ENCODE data around the gene GRIK3.
A peak's percentile ranks its signal among the peaks of the same experiment; 100 is the strongest.

The GRIK3 gene

GRCh38 chr1:36807262-36807661 lies 227.1 kb downstream of the GRIK3 start:
- peak; percentile 46 for DNase-seq

GRCh38 chr1:36805979-36806640 lies 228.2 kb downstream of the GRIK3 start:
- DNase-seq, result no peak

GRCh38 chr1:36804669-36805314 lies 229.5 kb downstream of the GRIK3 start:
- DNase-seq, result no peak

GRCh38 chr1:36803868-36804570 lies 230.3 kb downstream of the GRIK3 start:
- no peak for DNase-seq

GRCh38 chr1:36802018-36802417 lies 232.3 kb downstream of the GRIK3 start:
- DNase-seq, result no peak

DNA sequence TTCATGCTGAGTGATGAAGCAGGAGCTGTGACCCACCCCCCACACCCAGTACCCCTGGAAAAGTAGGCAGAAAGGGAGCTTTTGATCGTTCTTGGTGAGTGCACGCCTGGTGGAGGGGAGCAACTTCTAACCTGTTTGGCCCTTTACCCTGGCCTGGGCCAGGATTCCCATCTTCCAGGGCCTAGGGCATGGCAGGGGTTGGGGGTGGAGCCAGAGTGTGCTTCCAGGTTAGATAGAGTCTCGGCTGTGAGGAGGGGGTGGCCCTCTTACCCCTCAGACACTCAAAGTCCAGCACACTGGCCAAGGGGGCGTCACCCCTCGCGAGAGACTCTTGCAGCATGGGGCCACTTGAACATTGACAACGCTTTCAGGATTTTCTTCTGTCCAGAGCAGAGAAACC lies 236.6 kb downstream of the GRIK3 start:
- no peak for DNase-seq

GRCh38 chr1:36796733-36797132 lies 237.6 kb downstream of the GRIK3 start:
- no peak for DNase-seq

DNA sequence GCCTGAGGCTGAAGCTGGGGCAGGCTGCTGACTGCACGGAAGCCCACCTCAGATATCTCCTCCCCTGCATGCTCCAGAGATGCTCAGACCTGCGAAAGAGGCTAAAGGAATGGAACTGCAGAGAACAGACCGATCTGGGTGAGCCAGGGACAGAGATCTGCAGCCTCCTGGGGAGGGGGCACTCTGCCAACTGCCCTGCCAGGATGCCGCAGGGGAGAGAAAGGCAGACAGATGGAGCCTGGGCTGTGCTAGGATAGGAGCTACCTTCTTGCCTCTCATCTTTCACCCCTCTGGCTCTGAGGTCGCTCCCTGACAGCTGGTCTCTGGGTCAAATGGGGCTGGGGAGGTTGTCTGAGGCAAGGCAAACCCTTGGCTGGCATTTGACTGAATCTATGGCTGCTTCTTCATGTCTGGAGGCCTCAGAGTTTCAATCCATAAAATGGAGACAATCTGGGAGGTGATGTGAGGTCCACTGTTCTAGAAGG lies 238.2 kb downstream of the GRIK3 start:
- no peak for DNase-seq

DNA sequence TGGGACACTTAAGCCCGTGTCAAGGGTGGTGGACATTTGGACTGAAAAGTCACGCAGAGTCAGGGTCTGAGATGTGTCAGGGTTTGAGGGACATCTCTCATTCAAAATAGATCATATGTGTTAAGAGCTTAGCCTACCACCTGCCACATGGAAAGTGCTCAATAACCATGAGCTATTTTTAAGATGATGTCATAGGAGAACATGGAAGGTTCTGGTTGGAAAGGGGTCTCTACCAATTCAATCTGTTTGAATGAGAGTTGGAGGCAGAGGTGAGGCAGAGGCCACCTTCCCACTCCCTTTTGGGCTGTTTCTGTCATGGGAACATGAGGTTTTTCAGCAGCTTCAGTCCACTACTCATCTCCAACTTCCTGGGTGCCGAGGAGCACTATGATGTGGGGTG lies 239.9 kb downstream of the GRIK3 start:
- DNase-seq, result no peak

DNA sequence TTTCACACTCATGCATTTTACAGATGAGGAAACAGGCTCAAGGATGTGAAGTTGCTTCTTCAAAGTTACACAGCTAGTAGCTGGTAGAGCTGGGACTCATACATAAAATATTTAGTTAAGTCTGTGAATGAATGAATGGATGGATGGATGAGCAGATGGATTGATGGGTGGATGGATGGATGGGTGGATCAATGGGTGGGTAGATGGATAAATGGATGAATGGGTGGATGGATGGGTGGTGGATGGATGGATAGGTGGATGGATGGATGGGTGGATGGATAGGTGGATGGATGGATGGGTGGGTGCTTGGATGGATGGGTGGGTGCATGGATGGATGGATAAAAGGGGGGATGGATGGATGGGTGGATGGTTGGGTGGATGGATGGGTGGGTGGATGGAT lies 240.9 kb downstream of the GRIK3 start:
- no peak for DNase-seq

GRCh38 chr1:36792292-36792691 lies 242.0 kb downstream of the GRIK3 start:
- DNase-seq, result no peak

- no peak for DNase-seq
Observed at GRCh38 chr1:36790191-36790590, 244.1 kb downstream of the GRIK3 start.

GRCh38 chr1:36789535-36789934 lies 244.8 kb downstream of the GRIK3 start:
- DNase-seq, result no peak

DNA sequence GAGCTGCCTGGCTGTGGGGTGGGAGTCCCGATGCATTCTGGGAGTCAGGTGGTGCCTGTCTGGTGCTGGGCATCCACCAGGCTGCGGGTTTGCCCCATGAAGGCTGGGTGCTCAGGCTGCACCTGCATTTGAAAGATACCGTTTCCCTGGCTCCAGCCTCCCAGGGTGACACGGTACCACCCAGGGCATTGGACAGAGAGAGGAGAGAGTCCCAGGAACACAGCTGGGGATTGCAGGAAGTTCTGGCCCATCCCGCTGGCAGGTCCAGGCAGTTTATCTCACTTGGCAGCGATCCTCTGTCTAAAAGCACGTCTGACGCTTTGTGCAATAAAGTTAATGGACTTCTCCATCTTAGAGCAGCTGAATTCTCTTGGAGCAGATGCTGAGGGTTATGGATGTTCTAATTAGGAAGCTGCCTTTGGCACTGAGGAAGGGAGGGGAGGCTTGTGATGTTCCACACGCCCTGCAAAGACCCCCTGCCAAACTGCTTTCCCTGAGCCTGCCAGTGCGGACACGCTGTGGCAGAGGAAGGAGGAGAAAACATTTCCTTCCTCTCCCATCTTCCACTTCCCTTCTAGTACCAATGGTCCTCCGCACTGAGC lies 246.9 kb downstream of the GRIK3 start:
- DNase-seq, result no peak

DNA sequence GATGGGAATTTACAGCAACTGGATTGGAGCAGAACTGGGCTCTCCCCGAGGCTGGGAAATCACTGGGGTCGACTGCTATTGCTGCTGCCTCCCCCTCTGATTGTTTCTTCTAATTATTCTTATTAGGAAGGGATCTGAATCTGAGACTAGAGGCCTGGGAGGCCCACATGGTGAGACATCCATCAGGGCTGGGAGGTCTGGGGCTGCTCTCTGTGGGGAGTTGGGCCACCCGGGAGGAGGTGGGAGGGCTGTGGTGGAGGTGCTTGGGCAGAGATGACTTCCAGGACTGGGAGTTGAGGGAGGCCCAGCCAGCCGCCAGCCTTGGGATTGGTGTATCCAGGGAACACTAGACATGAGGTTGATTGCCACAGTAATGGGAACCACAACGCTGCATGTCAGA lies 247.9 kb downstream of the GRIK3 start:
- no peak for DNase-seq

DNA sequence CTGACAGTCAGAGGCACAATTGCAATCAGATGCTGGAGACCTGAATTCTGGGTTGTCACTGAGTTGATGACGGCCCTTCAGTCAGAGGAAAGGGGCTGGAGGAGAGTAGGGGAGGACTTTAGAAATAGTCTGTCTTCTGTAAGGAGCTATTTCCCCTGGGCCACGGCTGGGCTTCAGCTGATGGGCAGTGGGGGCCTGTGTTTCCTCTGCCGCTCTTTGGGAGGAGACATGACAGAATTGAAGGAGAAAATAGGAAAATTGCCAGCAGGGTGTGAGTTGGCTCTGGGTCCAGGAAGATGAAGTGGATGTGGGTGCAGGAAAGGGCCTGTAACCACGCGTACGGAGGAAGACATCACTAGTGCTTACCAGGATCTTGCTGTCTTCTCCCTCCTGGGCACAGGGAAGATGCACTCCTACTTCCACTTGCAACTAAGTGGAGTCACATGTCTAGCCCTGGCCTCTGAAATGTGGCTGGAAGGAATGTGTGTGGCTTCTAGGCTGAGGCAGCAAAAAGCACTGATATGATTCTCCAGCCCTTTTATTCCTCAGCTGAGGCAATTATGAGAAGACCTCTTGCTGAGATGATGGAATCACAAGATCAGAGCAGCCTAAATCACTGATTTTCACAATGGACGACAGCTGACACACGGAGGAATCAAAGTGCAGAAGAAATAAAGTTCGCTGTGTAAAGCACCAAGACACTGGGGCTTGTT lies 250.0 kb downstream of the GRIK3 start:
- no peak for DNase-seq

DNA sequence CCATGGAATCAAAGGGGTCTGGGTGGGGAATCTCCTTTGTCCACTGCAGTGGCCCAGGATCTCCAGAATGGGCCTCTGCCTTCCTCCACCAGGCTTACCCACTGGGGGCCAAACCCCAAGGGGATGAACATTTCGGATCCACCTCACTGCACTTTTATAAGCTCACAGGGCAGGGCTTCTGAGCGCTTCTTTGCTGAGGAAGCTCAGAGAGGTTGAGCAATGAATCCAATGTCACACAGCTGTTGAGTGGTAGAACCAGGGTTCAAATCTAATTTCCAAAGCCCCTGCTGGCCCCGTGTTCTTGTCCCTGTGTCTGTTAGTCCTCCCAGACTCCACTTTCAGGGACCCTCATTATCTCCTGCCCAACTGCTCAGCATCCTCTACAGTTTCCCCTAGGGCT lies 250.8 kb downstream of the GRIK3 start:
- DNase-seq, result no peak

DNA sequence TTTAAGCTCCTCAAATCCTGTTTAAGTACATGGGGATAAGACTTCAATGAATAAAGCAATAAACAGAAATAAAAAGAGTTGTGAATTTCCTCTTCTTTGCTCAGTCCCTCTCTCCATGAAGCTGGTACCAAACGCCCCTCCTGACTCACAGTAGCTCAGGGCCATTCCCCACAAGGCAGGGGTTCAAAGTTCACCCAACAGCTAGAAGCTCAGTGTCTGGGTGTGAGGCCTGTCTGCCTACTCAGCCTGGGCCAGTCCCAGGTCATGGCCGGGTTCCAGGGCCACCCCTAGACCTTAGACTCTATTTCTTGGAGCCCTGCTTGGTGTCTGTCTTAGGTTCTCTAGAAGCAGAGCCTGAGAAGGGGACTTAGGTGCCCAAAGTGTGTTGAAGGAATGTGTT lies 251.5 kb downstream of the GRIK3 start:
- DNase-seq, result no peak

- no peak for DNase-seq
Observed at GRCh38 chr1:36782085-36782484, 252.2 kb downstream of the GRIK3 start.

- DNase-seq, result no peak
Observed at GRCh38 chr1:36781098-36781497, 253.2 kb downstream of the GRIK3 start.

- DNase-seq, result no peak
Observed at GRCh38 chr1:36778740-36779139, 255.6 kb downstream of the GRIK3 start.

GRCh38 chr1:36776948-36777831 lies 257.1 kb downstream of the GRIK3 start:
- no peak for DNase-seq
